DOHH2 (cell line): Measurements from ENCODE around the gene METTL26.

ENCODE experiments used
- EZH2phosphoT487 ChIP-seq: fragments of 200-600 bp; sonication (generic); IDR thresholded peaks from 2 replicates; pipeline ENCODE4 v1.6.1; 2017; ENCODE audit warnings: borderline replicate concordance, mild to moderate bottlenecking, antibody characterized with exemption, low read length, moderate library complexity, mixed read lengths
- TF ChIP-seq, protein P1 (sequence below): fragments of 200-600 bp; sonication (generic); IDR thresholded peaks from one replicate; pipeline ENCODE4 v1.5.1; 2014; ENCODE audit warnings: antibody characterized with exemption, mild to moderate bottlenecking, low read depth, low read length; ENCODE audit not compliant: poor library complexity, severe bottlenecking

DNA sequence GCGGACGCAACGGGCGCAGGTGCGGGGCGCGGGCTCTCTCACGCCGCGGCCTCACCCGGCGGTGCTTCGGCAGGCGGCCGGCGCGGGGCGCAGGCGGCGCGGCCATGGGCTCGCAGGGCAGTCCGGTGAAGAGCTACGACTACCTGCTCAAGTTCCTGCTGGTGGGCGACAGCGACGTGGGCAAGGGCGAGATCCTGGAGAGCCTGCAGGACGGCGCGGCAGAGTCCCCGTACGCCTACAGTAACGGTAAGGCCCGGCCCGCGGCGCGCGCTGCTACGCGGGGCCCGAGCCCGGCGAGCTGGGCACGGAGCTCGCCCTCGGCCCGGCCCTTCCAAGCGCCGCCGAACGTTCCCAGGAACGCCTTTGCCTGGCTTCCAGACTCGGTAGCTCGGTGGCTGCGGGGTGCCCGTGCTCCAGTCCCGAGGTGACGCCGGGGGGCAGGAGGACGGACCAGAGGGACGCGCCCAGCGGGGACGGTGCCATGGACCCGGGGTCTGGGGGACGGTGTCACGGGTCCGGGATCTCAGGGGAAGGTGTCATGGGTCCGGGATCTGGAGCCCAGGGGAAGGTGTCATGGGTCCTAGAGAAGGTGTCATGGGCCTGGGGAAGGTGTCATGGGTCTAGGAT, 45.8 kb downstream of the METTL26 start:
- TF ChIP-seq, protein P1, sequence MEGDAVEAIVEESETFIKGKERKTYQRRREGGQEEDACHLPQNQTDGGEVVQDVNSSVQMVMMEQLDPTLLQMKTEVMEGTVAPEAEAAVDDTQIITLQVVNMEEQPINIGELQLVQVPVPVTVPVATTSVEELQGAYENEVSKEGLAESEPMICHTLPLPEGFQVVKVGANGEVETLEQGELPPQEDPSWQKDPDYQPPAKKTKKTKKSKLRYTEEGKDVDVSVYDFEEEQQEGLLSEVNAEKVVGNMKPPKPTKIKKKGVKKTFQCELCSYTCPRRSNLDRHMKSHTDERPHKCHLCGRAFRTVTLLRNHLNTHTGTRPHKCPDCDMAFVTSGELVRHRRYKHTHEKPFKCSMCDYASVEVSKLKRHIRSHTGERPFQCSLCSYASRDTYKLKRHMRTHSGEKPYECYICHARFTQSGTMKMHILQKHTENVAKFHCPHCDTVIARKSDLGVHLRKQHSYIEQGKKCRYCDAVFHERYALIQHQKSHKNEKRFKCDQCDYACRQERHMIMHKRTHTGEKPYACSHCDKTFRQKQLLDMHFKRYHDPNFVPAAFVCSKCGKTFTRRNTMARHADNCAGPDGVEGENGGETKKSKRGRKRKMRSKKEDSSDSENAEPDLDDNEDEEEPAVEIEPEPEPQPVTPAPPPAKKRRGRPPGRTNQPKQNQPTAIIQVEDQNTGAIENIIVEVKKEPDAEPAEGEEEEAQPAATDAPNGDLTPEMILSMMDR = no peak
- no peak for TF ChIP-seq EZH2phosphoT487
